GM18519 (cell line): ENCODE measurements around the gene CCDC146.
"Not testable (repeated sequence)": the region's sequence is repeated elsewhere in the genome, so short reads cannot be mapped to it uniquely, and the experiment has no call there.

Experiments
- ATAC-seq: cut with Tn5 transposase; IDR thresholded peaks from one replicate; pipeline ENCODE4 v1.9.1; 2021; ENCODE audit warnings: mild to moderate bottlenecking, moderate library complexity; ENCODE audit not compliant: unreplicated experiment, low FRiP score

CCDC146 gene, protein sequence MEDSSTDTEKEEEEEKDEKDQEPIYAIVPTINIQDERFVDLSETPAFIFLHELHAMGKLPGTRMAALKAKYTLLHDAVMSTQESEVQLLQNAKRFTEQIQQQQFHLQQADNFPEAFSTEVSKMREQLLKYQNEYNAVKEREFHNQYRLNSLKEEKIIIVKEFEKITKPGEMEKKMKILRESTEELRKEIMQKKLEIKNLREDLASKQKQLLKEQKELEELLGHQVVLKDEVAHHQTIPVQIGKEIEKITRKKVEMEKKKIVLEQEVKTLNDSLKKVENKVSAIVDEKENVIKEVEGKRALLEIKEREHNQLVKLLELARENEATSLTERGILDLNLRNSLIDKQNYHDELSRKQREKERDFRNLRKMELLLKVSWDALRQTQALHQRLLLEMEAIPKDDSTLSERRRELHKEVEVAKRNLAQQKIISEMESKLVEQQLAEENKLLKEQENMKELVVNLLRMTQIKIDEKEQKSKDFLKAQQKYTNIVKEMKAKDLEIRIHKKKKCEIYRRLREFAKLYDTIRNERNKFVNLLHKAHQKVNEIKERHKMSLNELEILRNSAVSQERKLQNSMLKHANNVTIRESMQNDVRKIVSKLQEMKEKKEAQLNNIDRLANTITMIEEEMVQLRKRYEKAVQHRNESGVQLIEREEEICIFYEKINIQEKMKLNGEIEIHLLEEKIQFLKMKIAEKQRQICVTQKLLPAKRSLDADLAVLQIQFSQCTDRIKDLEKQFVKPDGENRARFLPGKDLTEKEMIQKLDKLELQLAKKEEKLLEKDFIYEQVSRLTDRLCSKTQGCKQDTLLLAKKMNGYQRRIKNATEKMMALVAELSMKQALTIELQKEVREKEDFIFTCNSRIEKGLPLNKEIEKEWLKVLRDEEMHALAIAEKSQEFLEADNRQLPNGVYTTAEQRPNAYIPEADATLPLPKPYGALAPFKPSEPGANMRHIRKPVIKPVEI

DNA sequence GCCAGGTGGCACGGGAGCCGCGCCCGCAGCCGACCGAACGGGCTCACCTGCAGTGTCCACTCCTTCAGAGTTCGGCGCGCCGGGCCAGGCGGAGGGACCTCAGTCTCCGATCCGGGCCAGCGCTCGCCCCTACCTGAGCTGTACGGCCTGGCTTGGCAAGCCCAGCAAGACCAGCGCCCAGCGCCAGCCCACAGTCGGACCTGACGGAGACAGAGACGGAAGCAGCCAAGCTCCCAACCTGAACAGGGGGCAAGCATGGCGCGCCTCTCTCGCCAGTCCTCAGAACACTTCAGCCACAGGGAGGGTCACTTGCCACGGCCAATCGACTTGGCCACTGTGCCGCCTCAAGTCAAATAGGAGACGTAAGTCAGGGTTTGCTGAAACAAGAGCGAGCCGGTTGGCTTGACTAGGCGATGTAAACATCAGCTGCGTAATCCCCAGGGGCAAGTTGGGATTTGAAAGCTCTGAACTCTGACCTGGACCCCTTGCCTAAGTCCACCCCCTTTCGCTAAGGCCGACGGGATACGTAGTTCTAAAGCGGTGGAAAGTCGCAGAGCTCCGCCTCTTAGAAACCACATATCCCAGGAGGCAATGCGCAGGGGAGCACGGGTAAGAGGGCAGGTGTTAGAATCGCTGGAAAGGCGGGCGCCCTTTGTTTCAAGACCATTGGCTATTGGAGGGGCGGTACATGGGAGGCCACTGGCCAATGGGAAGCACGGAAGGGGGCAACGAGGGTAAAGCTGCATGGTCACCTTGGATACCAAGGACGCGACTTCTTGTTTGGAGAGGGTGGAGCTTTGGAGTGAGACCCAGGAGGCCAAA is at the start of gene CCDC146:
Gene CCDC146 (plus strand): TSS at position 756 of the 822 bp plus-strand sequence. CDS start 45,054 bp downstream, outside the sequence.
- peak; percentile 95 for ATAC-seq

DNA sequence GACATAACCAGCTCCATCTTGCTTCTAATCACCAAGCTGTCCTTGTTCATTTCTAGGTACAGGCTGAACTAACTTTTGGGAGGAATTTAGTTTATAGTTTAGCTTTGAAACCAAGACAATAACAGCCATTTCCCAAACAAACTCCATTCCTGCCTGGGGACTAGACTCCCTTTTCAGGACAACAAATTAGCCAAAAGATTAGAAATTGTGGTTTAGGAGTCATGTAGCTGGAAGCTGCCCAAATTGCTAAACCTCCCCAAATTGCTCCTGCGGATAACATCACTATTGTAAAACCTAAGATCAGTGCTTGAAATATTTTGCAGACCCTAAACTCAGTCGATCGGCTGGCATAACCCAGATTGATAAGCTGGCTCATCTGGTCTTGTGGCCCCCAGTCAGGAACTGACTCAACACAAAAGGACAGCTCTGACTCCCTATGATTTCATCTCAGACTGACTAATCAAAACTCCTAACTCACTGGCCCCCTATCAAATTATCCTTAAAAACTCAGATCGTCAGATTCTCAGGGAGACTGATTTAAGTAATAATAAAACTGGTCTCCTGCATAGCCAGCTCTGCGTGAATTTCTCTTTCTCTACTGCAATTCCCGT is 47.5 kb upstream of the CCDC146 start:
- ATAC-seq, result not testable (repeated sequence)

DNA sequence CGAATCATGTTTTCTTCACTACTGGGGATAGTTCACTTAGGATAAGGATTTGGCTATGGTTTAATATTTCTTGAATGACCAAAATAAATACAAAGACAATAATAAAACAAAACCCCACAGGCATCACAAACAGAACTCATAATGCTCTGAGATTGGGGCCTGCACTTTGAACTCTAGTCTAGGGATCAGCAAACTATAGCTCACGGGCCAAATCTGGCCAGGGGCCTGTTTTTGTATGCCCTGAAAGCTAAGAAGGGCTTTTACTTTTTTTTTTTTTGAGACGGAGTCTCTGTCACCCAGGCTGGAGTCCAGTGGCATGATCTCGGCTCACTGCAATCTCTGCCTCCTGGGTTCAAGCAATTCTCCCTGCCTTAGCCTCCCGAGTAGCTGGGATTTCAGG is 45.4 kb upstream of the CCDC146 start:
- ATAC-seq, result not testable (repeated sequence)

DNA sequence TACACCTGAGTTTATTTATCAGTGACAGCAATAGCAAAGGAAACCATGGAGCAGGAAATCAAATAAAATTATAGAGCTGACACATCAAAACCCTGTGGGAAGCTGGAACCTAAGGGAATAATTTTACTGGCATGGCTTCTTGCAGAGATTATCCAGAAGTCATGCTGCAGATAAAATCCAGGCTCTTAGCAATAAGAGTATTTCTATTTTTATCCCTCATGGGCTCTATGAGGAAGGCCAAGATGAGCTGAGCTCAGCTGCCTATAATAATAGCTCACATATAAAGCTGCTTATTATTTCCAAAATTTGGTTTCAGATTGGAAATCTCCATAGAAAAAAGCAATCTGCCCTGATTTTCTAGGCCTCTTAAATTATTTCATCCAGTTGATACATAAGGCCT is 43.3 kb upstream of the CCDC146 start:
- not testable (repeated sequence) for ATAC-seq

DNA sequence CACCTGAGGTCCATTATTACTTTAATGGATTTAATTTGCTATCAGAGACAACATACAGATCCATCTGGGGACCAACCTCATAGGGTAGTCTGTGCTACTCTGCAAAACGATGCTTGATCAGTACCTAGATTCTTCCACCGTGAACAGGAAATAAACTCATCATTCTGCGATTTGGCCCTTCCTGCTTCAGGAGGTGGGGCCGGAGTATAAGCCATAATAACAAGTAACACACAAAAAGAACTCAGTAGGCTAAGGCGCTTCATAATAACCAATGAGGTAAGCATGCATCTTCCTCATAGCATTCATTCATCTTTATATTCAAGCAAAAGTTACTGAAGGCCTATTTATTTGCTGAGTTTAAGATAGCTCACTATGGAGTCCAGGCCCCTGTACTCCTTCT is 42.8 kb upstream of the CCDC146 start:
- not testable (repeated sequence) for ATAC-seq

DNA sequence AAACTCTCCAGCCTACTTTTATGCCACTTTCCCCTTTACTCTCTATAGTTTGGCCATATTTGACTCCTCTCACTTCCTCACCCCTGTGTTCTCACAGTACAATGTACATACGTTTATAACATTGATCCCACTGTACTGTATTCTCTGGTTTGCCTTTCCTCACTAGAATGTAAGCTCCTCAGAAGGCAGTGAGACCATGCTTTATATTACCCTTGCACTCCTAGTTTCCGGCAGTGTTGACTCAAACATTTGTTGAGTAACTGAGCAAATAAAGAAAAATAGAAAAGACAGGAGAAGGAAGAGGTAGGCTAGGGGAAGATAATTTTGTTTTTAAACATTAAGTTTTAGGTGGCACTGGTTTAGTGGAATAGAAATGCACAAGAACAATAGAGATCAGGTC is 42.2 kb upstream of the CCDC146 start:
- not testable (repeated sequence) for ATAC-seq

DNA sequence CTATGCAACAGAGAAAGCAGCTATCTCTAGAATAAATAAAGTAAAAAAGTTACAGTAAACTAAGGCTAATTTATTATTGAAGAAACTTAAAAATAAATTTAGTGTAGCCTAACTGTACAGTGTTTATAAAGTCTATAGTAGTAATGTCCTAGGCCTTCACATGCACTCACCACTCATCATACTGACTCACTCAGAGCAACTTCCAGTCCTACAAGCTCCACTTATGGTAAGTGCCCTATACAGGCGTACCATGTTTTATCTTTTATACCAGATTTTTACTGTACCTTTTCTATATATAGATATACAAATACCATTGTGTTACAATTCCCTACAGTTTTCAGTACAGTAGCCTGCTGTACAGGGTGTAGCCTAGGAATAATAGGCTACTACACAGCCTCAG is 40.2 kb upstream of the CCDC146 start:
- not testable (repeated sequence) for ATAC-seq

DNA sequence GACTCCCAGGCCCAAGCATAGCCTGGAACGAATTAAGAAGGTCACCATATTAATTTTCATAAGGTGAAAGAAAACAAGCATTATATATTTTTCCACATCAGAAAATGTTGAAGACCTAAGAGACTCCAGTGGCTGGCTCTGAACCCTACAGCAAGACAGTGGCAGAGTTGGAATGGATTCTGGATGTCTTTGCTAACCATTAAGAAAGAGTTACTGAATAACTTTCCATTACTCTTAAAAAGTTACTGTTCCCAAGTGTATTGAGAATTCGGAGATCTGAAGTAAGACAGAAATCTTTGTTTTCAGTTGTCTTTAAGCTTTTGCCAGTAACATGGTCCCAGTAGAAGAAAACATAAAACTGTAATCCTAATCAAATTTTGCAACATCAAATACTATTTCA is 30.1 kb upstream of the CCDC146 start:
- not testable (repeated sequence) for ATAC-seq

DNA sequence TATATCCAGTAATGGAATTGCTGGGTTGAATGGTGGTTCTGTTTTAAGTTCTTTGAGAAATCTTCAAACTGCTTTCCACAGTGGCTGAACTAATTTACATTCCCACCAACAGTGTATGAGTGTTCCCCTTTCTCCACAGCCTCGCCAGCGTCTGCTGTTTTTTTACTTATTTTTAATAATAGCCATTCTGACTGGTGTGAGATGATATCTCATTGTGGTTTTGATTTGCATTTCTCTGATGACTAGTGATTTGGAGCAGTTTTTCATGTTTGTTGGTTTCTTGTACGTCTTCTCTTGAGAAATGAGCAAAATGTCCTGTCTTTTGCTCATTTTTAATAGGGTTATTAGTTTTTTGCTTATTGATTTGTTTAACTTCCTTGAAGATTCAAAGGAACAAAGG is 21.9 kb upstream of the CCDC146 start:
- not testable (repeated sequence) for ATAC-seq

DNA sequence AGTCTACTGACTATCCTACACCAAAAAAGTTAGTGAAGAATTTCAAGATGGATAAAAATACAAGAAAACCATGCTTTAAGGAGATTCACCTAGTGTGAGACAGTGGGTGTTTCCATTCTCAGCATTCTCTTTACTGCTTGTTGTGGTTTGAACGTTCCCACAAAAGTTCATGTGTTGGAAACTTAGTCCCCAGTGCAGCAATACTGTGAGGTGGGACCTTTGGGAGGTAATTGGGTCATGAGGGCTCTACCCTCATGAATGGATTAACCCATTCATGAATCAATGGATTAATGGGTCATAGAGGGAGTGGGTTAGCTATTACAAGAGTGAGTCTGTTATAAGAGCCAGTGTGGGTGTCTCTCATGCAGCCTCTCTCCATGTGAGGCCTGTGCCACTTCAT is 21.2 kb upstream of the CCDC146 start:
- ATAC-seq, result not testable (repeated sequence)

DNA sequence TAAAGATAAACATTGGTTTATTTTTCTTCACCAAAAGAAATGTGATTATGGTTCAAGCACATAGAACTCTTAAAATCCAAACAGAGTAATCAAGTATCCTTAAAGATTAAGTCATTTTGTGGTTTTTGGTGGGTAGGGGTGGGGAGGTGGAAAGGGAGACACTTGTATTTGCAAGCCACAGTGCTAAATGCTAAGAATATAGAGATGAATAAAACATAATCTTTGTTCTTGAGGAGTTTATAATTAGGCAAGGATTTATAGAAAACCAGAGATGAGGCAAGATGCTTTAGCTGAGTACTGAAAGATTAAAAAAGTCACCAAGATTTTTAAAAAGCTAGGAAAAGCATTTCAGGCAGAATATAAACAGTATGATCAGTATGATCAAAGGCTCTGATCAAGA is 19.7 kb upstream of the CCDC146 start:
- ATAC-seq, result not testable (repeated sequence)

DNA sequence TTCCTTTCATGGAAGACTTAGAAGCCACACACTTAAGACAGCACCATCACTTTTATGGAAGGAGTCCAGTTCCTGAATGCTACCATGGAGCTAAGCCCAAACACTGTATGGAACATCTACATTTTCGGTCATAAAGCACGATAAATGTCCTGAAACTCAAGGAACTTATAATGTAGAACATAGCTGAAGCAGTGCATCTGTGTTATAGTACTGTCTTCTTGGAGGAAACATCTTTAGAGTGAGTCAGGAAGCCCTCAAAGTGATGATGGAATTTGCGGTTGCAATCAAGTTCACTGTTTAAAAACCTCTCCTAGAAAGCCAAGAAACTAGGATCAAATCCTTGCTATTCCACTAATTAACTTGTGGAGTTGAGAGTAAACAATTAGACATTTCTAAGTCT is 16.5 kb upstream of the CCDC146 start:
- not testable (repeated sequence) for ATAC-seq

DNA sequence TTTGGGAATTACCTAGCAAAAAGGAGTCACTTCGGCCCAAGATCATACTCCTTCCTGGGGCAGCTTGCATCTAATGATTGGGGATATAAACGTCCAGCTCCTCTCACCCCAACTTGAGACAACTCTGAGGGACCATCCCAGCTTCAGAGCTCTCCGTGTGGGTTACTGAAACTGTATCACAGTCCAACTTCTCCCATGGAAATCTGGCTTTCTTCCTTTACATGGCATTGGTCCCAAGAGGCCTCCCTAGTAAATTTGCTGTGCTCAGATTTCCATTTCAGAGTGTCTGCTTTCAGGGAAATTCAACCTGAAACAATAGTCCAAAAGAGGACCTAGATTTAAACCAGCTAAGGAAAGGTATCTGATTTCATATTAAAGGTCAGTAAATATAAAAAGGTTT is 14.8 kb upstream of the CCDC146 start:
- ATAC-seq, result not testable (repeated sequence)

DNA sequence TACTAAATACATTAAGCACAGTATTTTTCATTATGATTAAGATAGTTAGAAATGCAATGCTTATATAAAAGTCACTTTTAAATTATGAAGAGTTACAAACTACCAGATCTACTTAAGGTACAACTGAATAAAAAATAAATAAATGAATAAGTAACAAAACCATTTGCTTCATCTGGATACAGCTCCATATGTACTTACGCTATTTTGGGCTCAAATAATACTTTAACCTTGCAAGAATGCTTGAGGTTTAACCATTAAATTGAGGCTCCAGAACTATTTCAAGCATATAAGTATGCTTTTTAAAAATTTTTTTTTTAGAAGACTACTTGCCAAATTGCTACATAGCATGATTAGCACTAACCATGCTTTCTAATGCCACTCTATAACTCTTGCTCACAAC is 14.1 kb upstream of the CCDC146 start:
- ATAC-seq, result not testable (repeated sequence)

DNA sequence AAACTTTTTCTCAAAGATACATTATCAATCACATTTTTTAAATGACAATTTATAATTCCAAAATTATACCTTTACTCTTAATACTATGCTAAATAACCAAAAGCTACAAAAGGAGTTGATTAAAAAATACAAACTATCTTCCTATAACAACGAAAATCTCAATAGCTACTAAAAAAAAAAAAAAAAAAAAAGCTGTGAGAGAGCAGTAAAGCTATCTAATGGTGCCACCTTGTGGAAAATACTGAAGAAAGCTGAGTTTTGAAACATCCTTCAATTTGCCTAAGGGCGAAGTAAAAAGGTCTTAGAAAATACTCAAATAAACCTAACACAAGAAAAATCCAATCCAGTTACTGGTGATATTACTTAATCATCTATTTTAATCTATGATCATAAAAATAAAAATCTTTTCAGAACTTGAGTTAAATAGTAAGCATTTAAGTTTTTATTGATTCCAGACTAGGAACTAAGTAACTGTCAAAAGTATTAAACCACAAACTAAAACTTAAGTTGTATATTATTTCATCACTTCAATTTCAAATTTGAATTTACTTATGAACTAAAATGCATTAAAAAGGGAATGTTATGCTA is 9.6 kb upstream of the CCDC146 start:
- not testable (repeated sequence) for ATAC-seq

DNA sequence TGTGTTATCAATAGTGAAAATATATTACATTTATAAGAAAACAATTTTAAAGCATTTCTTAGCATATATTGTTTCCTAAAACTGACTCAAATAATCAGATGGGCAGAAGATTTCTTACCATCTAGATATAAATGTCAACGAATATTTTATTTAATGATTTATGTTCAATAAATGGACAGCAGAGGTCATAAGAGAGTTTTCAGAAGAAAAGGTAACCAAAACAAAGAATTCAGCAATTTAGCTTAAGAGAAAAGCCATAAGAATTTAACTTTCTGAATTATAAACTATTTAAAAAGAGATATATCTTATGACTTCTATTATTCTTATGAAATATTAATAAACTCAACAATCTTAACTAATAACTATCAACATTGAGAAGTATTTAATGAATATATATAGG is 3.1 kb downstream of the CCDC146 start:
- ATAC-seq, result not testable (repeated sequence)

DNA sequence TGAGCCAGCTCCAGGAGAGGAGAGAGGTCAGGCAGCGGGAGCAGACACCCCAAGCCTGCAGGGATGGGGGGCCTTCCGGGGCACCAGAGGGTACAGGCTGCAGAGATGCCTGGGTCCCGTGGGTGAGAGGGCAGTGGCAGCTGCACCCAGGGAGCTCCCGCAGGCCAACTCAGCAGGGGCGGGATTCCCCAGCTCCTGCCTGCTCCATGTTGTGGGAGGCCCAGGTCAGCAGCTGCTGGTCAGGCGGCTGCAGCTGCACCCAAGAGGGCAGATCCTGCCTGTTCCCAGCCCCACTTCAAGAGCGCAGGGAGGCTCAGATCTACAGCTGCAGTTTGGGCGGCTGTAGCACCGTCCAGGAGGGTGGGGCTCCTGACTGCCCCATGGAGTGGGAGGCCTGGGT is 4.6 kb downstream of the CCDC146 start:
- not testable (repeated sequence) for ATAC-seq

DNA sequence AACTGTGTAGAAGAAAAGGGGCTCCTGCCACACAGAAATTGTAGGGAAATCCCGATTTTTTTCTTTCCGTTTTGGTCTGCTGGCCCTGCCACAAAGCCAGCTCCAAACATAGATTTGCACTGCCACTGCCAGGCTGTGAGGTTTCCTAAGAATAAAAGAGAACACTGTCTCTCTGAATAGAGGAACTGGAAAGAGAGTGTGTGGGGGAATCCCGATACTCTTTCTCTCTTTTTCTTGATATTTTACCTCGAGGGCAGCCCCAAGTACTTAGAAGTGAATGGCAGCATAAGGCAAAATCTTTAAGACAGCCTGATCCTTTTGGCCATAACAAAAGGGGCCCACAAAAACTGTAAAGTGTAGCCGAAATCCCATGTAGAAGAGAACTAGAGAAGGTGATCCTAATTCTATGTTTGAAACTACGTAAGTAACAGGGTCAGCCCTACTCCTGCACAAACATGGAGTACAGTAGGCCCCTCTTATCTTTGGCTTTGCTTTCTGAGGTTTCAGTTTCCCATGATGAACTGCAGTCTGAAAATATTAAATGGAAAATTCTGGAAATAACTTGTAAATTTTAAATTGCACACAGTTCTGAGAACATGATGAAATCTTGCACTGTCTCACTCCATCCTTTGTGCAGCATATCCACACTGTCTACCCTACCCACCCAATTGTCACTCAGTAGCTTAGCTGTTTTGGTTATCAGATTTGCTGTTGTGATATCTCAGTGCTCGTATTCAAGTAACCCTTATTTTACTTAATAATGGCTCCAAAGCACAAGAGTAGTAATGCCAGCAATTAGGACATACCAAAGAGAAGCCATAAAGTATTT is 6.4 kb downstream of the CCDC146 start:
- ATAC-seq, result peak; percentile 55

DNA sequence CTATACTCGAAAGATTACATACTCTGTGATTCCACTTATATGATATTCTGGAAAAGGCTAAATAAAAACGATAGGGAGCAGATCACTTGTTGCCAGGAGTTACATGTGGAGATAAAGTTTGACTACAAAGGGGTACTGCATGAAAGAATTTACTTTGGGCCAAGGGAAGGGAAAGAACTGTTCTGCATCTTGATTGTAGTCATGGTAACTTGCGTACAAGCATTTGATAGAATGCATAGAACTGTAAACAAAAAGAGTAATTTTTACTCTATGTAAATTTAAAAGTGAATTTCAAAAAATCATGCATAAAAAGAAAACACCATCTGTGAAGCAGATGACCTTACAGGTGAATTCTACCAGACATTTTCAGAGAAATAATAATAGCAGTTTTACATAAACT is 9.4 kb downstream of the CCDC146 start:
- not testable (repeated sequence) for ATAC-seq
